K562 (cell line): ENCODE results near the gene PBX4.

Source experiments
- EGR1 ChIP-seq: fragments of 450-650 bp; conservative IDR thresholded peaks from 2 replicates; pipeline ENCODE4 v1.6.1; 2017; ENCODE audit warnings: mild to moderate bottlenecking
- FOXM1 ChIP-seq, 2 experiments: fragments of 450-650 bp in 1 of 2; sonication (generic) in 1 of 2; formaldehyde crosslinking in 1 of 2; IDR thresholded peaks; 2 replicates each; pipeline versions ENCODE4 v1.6.1 to v1.9.0; 2017 to 2022; ENCODE audit warnings: low read depth in 2 of 2, mild to moderate bottlenecking in 2 of 2, missing genetic modification reagents in 1 of 2, moderate library complexity in 1 of 2
- POLR2A ChIP-seq: fragments of 450-650 bp; conservative IDR thresholded peaks from 2 replicates; pipeline ENCODE4 v1.6.1; 2016
- ZBTB26 ChIP-seq: fragments of 450-650 bp; formaldehyde crosslinking; IDR thresholded peaks from 2 replicates; pipeline ENCODE4 v1.4.0; 2022; ENCODE audit warnings: missing genetic modification characterization
- ZNF121 ChIP-seq: sonication (generic); formaldehyde crosslinking; conservative IDR thresholded peaks from 2 replicates; pipeline ENCODE4 v1.8.0; 2022; ENCODE audit warnings: missing genetic modification reagents
- ZNF395 ChIP-seq: fragments of 200-800 bp; sonication (Bioruptor generic); IDR thresholded peaks from 2 replicates; pipeline ENCODE4 v1.6.1; 2017; ENCODE audit warnings: missing genetic modification characterization, missing compliant biosample characterization
- TF ChIP-seq, protein P1 (sequence below), 3 experiments: IDR thresholded peaks in 2 of 3; conservative IDR thresholded peaks in 1 of 3; 2 replicates each; pipeline ENCODE4 v1.5.1; 2011 to 2012; ENCODE audit warnings: low read length in 3 of 3, mild to moderate bottlenecking in 3 of 3, control low read depth in 2 of 3, improper control_type of control experiment in 1 of 3, inconsistent platforms in 1 of 3, low read depth in 1 of 3, mixed read lengths in 1 of 3, moderate library complexity in 1 of 3; ENCODE audit not compliant: insufficient read depth in 2 of 3
- TF ChIP-seq, protein P2 (sequence below): fragments of 450-650 bp; IDR thresholded peaks from 2 replicates; pipeline ENCODE4 v1.6.1; 2016; ENCODE audit warnings: missing biosample characterization, missing genetic modification characterization
- TF ChIP-seq, protein P3 (sequence below): fragments of 250-450 bp; sonication (Bioruptor Pico); IDR thresholded peaks from 2 replicates; pipeline ENCODE4 v1.8.0; 2021; ENCODE audit warnings: moderate library complexity, mild to moderate bottlenecking, inconsistent platforms
- TF ChIP-seq, protein P4 (sequence below): IDR thresholded peaks from 3 replicates; pipeline ENCODE4 v1.6.1; 2011; ENCODE audit warnings: borderline replicate concordance, mild to moderate bottlenecking; ENCODE audit not compliant: insufficient read length, insufficient read depth

DNA sequence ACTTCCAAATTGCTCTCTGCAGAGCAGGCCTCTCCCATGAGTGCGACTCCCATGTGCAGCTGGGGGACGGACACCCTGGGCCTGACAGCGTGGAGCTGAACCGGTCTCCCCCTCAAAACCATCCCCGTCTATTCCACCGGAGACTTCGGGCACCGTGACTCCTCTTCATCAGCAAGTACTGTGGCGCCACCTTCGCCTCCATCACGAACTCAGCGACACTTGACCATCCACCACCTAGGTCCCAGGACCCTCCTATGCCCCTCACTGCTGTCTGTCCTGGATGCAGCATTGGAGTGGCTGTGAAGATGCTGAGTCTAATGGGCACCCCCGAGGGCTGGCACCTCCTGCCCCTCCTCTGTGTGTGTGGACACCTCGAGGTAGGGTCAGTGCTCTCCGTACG, 59.9 kb downstream of the PBX4 start:
- TF ChIP-seq, protein P1, sequence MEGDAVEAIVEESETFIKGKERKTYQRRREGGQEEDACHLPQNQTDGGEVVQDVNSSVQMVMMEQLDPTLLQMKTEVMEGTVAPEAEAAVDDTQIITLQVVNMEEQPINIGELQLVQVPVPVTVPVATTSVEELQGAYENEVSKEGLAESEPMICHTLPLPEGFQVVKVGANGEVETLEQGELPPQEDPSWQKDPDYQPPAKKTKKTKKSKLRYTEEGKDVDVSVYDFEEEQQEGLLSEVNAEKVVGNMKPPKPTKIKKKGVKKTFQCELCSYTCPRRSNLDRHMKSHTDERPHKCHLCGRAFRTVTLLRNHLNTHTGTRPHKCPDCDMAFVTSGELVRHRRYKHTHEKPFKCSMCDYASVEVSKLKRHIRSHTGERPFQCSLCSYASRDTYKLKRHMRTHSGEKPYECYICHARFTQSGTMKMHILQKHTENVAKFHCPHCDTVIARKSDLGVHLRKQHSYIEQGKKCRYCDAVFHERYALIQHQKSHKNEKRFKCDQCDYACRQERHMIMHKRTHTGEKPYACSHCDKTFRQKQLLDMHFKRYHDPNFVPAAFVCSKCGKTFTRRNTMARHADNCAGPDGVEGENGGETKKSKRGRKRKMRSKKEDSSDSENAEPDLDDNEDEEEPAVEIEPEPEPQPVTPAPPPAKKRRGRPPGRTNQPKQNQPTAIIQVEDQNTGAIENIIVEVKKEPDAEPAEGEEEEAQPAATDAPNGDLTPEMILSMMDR (IDR thresholded peaks at IDR 0.05 in 2 of 3, conservative IDR thresholded peaks at IDR 0.05 in 1 of 3; ENCODE audit: insufficient read depth in 2 of 3, low read depth in 1 of 3, low read length in 3 of 3) = no peak
- TF ChIP-seq, protein P2, sequence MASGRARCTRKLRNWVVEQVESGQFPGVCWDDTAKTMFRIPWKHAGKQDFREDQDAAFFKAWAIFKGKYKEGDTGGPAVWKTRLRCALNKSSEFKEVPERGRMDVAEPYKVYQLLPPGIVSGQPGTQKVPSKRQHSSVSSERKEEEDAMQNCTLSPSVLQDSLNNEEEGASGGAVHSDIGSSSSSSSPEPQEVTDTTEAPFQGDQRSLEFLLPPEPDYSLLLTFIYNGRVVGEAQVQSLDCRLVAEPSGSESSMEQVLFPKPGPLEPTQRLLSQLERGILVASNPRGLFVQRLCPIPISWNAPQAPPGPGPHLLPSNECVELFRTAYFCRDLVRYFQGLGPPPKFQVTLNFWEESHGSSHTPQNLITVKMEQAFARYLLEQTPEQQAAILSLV (tag) = no peak
- TF ChIP-seq, protein P3, sequence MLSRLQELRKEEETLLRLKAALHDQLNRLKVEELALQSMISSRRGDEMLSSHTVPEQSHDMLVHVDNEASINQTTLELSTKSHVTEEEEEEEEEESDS = no peak
- TF ChIP-seq ZNF121 (no peak), EGR1 (no peak), POLR2A (no peak), FOXM1 (IDR thresholded peaks at IDR 0.05; ENCODE audit: low read depth) (no peak), FOXM1 (CRISPR knock-in tag; IDR thresholded peaks at IDR 0.05; ENCODE audit: low read depth) (no peak), ZBTB26 (no peak), ZNF395 (CRISPR knock-in tag) (no peak)
- TF ChIP-seq, protein P4, sequence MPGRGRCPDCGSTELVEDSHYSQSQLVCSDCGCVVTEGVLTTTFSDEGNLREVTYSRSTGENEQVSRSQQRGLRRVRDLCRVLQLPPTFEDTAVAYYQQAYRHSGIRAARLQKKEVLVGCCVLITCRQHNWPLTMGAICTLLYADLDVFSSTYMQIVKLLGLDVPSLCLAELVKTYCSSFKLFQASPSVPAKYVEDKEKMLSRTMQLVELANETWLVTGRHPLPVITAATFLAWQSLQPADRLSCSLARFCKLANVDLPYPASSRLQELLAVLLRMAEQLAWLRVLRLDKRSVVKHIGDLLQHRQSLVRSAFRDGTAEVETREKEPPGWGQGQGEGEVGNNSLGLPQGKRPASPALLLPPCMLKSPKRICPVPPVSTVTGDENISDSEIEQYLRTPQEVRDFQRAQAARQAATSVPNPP = no peak
